ENCODE data around the gene EZR. TPM values are rescaled to one million over a fixed set of nuclear protein-coding genes. Genes with fewer than 3 reads are reported as not detected.

The EZR gene
- total and polyA plus RNA-seq, 2 of the 13 experiments (the other 11 are each of a cell fraction or from before 2014, with no cell fraction given), result 34.7 to 60.3 TPM

DNA sequence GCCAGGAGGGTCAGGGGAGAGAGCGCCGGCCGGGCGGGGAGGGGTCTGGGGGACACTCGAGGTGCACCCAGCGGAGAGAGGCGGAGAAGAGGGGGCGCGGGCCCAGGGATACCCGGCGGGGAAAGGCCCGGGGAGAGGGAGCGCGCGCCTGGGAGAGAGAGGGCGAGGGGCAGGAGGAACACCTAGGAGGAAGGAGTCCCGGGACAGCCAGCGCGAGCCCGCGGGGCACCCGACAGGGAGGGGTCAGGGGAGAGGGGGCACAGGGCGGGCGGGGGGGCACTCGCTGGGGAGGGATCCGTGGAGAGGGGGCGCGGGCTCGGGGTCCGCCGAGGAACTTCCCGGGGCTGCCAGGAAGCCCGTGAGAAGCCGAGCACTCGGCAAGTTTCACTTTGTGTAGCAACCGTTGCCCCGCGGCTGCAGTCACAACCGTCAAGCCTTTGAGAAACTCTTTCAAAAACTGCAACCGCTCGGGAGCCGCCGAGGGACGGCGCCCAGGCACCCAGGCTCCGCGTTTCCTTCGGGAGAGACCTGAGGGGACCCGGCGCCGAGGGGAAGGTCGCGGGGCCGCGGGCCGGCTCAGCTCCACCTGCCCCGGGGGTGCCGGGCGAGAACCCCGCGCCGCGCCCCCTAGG lies 471 bp downstream of the EZR start (continued):
- no peak for TF ChIP-seq ZNF768 (CRISPR knock-in tag; IDR thresholded peaks at IDR 0.05)
- TF ChIP-seq ZNF253 (CRISPR knock-in tag; IDR thresholded peaks at IDR 0.05; ENCODE audit: borderline replicate concordance), result no peak
- TF ChIP-seq, protein P1, sequence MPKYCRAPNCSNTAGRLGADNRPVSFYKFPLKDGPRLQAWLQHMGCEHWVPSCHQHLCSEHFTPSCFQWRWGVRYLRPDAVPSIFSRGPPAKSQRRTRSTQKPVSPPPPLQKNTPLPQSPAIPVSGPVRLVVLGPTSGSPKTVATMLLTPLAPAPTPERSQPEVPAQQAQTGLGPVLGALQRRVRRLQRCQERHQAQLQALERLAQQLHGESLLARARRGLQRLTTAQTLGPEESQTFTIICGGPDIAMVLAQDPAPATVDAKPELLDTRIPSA (CRISPR knock-in tag; IDR thresholded peaks at IDR 0.05; ENCODE audit: borderline replicate concordance), result 0 out of 2 replicates have a peak, but pooled peaks have one; percentile 20
- TF ChIP-seq, protein P2, sequence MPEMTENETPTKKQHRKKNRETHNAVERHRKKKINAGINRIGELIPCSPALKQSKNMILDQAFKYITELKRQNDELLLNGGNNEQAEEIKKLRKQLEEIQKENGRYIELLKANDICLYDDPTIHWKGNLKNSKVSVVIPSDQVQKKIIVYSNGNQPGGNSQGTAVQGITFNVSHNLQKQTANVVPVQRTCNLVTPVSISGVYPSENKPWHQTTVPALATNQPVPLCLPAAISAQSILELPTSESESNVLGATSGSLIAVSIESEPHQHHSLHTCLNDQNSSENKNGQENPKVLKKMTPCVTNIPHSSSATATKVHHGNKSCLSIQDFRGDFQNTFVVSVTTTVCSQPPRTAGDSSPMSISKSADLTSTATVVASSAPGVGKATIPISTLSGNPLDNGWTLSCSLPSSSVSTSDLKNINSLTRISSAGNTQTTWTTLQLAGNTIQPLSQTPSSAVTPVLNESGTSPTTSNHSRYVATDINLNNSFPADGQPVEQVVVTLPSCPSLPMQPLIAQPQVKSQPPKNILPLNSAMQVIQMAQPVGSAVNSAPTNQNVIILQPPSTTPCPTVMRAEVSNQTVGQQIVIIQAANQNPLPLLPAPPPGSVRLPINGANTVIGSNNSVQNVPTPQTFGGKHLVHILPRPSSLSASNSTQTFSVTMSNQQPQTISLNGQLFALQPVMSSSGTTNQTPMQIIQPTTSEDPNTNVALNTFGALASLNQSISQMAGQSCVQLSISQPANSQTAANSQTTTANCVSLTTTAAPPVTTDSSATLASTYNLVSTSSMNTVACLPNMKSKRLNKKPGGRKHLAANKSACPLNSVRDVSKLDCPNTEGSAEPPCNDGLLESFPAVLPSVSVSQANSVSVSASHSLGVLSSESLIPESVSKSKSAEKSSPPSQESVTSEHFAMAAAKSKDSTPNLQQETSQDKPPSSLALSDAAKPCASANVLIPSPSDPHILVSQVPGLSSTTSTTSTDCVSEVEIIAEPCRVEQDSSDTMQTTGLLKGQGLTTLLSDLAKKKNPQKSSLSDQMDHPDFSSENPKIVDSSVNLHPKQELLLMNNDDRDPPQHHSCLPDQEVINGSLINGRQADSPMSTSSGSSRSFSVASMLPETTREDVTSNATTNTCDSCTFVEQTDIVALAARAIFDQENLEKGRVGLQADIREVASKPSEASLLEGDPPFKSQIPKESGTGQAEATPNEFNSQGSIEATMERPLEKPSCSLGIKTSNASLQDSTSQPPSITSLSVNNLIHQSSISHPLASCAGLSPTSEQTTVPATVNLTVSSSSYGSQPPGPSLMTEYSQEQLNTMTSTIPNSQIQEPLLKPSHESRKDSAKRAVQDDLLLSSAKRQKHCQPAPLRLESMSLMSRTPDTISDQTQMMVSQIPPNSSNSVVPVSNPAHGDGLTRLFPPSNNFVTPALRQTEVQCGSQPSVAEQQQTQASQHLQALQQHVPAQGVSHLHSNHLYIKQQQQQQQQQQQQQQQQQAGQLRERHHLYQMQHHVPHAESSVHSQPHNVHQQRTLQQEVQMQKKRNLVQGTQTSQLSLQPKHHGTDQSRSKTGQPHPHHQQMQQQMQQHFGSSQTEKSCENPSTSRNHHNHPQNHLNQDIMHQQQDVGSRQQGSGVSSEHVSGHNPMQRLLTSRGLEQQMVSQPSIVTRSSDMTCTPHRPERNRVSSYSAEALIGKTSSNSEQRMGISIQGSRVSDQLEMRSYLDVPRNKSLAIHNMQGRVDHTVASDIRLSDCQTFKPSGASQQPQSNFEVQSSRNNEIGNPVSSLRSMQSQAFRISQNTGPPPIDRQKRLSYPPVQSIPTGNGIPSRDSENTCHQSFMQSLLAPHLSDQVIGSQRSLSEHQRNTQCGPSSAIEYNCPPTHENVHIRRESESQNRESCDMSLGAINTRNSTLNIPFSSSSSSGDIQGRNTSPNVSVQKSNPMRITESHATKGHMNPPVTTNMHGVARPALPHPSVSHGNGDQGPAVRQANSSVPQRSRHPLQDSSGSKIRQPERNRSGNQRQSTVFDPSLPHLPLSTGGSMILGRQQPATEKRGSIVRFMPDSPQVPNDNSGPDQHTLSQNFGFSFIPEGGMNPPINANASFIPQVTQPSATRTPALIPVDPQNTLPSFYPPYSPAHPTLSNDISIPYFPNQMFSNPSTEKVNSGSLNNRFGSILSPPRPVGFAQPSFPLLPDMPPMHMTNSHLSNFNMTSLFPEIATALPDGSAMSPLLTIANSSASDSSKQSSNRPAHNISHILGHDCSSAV (CRISPR knock-in tag; IDR thresholded peaks at IDR 0.05; ENCODE audit: borderline replicate concordance), result no peak
- no peak for TF ChIP-seq ZNF350 (CRISPR knock-in tag; IDR thresholded peaks at IDR 0.05; ENCODE audit: borderline replicate concordance, low read depth)
- TF ChIP-seq POLR2G (IDR thresholded peaks at IDR 0.05; ENCODE audit: low read depth, low read length), result no peak
- no peak for TF ChIP-seq SALL2 (CRISPR knock-in tag; IDR thresholded peaks at IDR 0.05)
- TF ChIP-seq, protein P3, sequence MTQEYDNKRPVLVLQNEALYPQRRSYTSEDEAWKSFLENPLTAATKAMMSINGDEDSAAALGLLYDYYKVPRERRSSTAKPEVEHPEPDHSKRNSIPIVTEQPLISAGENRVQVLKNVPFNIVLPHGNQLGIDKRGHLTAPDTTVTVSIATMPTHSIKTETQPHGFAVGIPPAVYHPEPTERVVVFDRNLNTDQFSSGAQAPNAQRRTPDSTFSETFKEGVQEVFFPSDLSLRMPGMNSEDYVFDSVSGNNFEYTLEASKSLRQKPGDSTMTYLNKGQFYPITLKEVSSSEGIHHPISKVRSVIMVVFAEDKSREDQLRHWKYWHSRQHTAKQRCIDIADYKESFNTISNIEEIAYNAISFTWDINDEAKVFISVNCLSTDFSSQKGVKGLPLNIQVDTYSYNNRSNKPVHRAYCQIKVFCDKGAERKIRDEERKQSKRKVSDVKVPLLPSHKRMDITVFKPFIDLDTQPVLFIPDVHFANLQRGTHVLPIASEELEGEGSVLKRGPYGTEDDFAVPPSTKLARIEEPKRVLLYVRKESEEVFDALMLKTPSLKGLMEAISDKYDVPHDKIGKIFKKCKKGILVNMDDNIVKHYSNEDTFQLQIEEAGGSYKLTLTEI (CRISPR knock-in tag; conservative IDR thresholded peaks at IDR 0.05), result no peak
- no peak for TF ChIP-seq ZNF720 (CRISPR knock-in tag; IDR thresholded peaks at IDR 0.05)
- no peak for TF ChIP-seq BHLHE40 (IDR thresholded peaks at IDR 0.05; ENCODE audit: low read length)
- TF ChIP-seq ZNF567 (CRISPR knock-in tag; IDR thresholded peaks at IDR 0.05; ENCODE audit: borderline replicate concordance), result no peak
- no peak for TF ChIP-seq SP1 (IDR thresholded peaks at IDR 0.05)
- no peak for TF ChIP-seq SP1 (CRISPR knock-in tag; IDR thresholded peaks at IDR 0.05)
- TF ChIP-seq IKZF1 (IDR thresholded peaks at IDR 0.05), result no peak
- TF ChIP-seq XBP1 (CRISPR knock-in tag; IDR thresholded peaks at IDR 0.05), result no peak
- no peak for TF ChIP-seq HDAC1 (CRISPR knock-in tag; IDR thresholded peaks at IDR 0.05)
- no peak for TF ChIP-seq SSRP1 (CRISPR knock-in tag; IDR thresholded peaks at IDR 0.05)
- no peak; the same call in 1 of the 2 replicates for TF ChIP-seq CENPT (CRISPR knock-in tag; IDR thresholded peaks at IDR 0.05; ENCODE audit: low read depth)
